ENCODE data around the gene VDR.

- no peak for TF ChIP-seq POLR2A (IDR thresholded peaks at IDR 0.05)
- TF ChIP-seq, protein P1, sequence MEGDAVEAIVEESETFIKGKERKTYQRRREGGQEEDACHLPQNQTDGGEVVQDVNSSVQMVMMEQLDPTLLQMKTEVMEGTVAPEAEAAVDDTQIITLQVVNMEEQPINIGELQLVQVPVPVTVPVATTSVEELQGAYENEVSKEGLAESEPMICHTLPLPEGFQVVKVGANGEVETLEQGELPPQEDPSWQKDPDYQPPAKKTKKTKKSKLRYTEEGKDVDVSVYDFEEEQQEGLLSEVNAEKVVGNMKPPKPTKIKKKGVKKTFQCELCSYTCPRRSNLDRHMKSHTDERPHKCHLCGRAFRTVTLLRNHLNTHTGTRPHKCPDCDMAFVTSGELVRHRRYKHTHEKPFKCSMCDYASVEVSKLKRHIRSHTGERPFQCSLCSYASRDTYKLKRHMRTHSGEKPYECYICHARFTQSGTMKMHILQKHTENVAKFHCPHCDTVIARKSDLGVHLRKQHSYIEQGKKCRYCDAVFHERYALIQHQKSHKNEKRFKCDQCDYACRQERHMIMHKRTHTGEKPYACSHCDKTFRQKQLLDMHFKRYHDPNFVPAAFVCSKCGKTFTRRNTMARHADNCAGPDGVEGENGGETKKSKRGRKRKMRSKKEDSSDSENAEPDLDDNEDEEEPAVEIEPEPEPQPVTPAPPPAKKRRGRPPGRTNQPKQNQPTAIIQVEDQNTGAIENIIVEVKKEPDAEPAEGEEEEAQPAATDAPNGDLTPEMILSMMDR (IDR thresholded peaks at IDR 0.05): peak; percentile 37 to 71 (median 52)
Measured at GRCh38 chr12:47838286-47838931, 66.4 kb downstream of the VDR start.

Data from adrenal gland (tissue), 5 donors.